ENCODE data around the gene LSM14A.
"Not testable (repeated sequence)": the region's sequence is repeated elsewhere in the genome, so short reads cannot be mapped to it uniquely, and the experiment has no call there.

LSM14A gene

DNA sequence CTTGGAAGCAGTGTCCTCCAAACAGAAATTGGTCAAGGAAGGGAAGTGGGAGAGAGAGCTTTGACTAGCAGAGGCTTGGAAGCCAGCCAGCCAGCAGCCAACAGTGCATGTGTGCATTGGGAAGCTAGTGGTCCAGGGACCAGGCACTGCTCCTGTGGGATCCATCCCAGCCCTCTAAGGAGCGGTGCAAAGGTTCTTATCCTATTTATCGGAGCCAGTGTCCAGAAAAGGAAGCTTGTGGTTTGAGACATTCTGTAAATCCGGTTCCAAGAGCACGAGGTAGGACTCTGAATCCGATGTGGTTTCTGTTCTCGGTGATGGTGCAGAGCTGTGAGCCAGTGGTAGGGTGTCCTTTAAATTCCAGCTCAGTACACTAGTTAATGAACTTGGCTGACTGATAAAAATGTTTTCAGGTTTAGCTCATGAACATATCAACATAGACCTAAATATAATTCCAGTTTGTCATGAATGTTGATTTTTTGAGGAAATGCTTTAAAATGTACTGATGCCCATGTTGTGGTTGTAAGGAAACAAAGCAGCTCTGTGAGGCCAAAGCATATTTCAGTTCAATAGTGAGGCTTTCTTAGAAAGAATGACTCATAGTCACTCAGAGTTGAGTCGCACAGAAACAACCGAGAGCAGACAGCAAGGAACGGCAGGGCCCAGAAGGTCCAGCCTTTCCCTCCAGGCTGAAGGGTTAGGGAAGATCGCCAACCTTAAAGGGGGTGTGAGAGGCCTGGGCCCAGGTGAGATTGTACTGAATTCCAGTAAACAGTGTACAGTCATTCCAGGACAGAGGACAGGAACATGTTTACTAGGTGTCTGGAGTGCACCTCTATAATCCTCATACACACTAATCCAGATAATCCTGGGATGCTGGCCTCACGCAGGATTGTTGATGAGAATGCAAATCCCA is 60.5 kb downstream of the LSM14A start:
- DNase-seq = no peak

DNA sequence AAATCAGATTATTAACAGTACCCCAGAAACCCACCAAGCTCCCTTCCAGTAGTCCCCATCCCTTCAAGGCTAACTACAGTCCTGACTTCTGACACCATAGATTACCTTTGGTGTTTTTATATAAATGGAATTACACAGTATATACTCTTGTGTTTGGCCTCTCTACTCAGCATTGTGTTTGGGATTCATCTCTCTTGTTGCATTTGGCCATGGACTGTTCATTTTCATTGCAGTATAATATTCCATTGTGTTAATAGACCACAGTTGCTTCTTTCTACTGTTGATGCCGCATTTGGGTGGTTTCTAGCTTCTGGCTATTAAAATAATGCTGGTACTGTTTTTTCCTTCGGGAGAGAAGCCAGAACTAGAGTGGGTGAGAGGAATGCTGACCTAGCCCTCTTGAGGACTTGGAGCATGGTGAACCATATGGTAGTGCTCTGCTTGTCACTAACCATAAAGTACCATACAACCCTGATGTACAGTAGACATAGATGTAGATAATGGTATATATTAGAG is 63.2 kb downstream of the LSM14A start:
- no peak for DNase-seq

DNA sequence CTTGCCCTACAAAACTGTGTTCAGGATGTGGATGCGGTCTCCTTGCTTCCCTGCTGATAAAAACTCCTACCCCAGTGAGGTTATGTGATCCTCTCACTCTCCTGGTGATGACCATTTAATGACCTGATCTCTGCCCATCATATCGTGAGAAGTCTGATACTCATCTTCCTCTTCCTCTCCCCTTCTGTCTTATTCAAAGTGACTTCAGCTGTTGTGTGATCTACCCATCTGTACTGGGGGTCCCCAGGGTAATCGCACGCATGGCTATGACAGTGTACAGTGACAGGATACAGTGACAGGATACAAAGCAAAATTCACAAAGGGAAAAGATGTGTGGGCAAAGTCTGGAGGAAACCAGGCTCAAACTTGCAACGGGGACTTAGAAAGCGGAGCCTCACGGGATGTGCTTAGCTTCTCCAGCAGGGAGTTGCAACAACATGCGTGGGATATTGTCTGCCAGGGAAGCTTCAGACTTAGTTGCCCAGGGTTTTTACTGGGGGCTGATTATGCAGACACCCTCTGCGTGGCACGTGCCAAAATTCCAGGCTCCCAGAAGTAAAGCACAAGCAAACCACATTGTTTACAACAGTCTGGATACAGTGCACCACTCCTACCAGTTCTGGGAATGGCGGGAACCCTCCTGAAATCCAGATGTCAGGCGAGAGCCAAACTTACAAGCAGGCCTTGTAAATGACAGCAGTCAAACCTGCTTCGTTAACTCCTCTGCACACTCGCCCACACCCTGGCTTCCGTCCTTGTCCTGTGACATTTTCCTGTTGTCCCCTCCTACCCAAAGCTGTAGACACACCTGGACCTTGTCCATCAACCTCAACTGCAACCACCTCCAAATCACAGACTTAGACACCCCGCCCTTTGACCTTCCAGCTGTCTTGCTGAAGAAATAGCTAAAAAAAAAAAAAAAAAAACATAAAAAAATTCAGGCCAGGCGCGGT is 64.0 kb downstream of the LSM14A start:
- no peak for DNase-seq

DNA sequence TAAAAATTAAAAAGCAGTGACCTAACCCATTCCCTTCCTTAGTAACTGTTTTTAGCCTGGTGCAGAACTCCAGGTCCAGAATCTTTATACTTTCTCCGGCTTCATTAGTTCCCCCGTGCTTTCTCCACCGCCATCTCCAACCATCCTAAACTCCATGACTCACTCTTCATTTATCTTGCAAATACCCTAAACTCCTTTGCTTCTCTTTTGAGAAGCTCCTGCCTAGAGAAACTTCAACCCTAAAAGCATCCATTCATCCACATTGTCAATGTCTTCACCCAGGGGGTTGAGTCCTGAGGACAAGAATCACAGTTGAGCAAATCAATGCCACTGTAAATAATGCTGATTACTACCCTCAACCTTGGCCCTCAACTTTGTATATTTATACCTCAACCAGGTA is 65.0 kb downstream of the LSM14A start:
- no peak for DNase-seq

DNA sequence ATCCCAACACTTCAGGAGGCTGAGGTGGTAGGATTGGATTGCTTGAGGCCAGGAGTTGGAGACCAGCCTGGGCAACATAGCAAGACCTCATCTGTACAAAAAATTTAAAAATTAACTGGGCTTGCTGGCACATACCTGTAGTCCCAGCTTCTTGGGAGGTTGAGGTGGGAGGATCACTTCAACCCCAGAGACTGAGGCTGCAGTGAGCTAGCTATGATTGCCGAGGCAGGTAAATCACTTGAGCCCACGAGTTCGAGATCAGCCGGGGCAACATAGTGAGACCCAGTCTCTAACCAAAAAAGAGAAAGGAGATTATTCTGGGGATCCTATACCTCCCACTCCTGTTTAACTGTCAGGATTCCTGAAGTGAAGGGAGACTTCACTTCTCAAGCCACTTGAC is 65.6 kb downstream of the LSM14A start:
- DNase-seq = no peak

DNA sequence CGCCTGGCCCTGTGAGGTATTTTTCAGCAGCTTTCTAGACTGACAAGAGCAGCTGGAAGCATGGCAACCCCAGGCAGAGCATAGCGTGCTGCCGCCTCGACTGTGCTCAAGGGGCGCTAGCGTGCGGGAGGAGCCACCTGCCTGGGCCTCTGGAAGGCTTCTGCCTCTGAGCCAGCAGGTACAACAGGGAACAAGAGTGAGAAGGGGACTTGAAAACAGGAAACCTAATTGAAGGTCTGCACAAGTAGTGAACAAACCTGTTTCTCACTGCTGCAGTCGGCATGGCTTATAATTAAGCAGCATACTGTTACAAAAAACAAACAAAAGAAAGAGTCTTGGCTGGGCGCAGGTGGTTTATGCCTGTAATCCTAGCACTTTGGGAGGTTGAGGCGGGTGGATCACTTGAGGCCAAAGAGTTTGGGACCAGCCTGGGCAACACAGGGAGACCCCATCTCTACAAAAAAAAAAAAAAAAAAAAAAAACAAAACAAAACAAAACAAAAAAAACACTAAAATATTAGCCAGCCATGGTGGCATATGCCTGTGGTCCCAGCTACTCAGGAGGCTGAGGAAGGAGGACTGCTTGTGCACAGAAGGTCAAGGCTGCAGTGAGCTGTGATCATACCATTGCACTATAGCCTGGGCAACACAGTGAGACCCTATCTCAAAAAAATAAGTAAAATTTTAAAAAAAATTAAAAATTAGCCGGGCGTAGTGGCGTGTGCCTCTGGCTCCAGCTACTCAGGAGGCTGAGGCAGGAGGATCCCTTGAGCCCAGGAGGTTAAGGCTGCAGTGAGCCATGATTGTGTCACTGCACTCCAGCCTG is 69.4 kb downstream of the LSM14A start:
- no peak for DNase-seq

DNA sequence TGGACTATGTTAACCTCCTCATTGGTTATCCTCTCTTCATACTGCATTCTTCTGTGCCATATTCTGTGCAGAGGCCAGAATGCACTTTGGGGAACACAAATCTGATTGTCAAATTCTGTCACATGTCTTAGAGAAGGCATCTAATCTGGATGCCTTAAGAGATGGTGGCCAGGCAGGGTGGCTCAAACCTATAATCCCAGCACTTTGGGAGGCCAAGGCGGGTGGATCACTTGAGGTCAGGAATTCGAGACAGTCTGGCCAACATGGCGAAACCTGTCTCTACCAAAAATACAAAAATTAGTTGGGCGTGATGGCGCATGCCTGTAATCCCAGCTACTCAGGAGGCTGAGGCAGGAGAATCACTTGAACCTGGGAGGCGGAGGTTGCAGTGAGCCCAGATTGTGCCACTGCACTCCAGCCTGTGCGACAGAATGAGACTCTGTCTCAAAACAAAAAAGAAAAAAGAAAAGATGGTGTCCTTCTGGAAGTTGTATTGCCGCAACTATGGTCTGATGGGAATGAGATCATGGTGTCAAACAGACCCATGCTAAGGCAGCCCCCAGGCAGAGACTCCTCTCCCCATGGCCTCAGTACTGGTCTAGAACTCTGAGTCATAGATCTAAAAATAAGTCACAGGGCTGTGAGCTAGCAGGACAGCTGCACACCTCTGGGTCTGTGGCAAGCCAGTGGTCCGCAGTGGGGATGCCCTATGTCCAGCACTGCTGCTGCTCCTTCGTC is 71.0 kb downstream of the LSM14A start:
- DNase-seq = not testable (repeated sequence)

DNA sequence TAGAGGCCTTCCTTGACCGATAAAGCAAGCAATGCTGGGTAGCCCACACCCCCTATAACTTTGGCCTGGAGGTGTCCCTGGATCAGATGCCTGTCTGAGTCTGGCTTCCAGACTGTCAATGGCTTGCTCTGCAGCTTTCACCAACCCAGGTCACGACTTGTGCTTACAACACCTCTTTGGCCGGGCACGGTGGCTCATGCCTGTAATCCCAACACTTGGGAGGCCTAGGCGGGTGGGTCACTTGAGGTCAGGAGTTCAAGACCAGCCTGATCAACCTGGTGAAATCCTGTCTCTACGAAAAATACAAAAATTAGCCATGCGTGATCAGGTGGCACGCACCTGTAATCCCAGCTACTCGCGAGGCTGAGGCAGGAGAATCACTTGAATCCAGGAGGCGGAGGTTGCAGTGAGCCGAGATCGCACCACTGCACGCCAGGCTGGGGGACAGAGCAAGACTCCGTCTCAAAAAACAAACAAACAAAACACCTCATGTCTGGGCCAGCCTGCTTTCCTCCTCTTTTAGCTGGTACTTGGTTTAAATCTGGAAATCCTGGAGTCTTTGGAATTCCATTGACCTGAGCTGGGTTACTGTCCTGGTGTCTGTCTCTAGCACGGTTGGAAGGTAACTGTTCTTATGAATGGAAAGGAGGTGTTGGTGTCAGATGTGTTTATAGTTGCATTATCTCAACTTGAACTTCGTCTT is 71.7 kb downstream of the LSM14A start:
- DNase-seq = no peak

DNA sequence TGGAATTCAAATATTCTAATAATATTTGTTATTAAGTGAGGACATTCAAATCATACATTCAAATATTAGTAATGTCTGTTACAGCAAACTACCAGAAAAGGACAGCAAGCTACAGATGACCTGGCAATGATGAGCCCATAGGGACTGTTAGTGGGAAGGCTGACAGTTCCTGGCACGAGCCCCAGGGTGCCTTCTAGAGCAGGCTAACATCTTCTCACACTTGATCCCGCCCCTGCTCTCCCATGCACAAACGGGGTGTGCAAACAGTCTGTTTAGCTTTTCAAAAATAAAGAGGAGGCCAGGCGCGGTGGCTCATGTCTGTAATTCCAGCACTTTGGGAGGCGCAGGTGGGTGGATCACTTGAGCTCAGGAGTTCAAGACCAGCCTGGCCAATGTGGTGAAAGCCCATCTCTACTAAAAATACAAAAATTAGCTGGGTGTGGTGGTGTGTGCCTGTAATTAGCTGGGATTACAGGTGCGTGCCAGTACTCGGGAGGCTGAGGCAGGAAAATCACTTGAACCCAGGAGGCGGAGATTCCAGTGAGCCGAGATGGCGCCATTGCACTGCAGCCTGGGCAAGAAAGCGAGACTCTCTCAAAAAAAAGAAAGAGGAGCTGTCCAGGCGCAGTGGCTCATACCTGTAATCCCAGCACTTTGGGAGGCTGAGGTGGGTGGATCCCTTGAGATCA is 72.5 kb downstream of the LSM14A start:
- no peak for DNase-seq

DNA sequence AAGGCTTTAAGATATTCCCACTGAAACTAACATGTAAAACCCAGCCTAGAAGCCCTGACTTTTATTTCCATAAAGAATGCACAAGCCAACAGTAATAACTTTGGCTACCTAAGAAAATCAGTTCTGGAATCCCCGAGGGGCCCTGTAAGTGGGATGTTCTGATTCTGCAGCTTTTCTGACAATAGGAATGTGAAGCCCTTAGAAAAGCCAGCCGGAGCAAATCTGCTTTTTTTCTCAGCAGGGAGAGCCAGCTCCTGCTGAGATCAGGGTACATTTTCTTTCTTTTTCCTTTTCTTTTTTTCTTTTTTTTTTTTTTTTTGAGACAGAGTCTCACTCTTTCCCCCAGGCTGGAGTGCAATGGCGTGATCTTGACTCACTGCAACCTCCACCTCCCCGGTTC is 74.0 kb downstream of the LSM14A start:
- DNase-seq = no peak

DNA sequence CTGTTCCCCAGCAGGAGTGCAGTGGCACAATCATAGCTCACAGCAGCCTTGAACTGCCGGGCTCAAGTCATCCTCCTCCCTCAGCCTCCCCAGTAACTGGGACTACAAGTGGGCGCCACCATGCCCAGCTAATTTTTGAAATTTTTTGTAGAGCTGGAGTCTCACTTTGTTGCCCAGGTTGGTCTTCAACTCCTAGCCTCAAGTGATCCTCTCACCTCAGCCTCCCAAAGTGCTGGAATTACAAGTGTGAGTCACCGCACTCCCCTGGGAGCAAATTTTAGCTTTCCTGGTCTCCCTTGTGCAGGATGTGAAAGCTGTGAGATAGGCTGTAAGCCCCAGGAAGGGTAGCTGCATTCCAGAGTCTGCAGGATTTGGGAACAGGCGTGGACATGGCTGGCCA is 76.6 kb downstream of the LSM14A start:
- DNase-seq = no peak

DNA sequence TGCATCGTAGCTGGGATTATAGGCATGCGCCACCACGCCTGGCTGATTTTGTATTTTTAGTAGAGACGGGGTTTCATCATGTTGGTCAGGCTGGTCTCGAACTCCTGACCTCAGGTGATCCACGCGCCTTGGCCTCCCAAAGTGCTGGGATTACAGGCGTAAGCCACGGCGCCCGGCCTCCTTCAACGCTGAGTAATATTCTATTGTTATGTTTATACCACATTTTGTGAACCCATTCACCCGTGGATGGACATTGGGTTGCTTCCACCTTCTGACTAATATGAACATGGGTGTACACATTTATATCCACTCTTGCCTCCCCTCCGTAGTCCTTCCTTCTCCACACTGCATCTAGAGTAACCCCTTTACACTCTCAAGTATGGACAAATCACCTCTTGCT is 80.9 kb downstream of the LSM14A start:
- not testable (repeated sequence) for DNase-seq

DNA sequence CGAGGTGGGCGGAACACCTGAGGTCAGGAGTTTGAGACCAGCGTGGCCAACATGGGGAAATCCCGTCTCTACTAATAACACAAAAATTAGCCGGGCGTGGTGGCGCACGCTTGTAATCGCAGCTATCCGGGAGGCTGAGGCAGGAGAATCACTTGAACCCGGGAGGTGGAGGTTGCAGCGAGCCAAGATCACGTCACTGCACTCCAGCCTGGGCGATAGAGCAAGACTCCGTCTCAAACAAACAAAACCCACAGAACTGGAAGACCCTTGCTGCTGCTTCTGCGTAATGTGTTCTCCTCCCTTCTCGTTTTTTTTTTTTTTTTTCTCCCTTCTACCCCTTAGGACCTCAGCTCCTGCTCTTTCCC is 81.4 kb downstream of the LSM14A start:
- DNase-seq = not testable (repeated sequence)

DNA sequence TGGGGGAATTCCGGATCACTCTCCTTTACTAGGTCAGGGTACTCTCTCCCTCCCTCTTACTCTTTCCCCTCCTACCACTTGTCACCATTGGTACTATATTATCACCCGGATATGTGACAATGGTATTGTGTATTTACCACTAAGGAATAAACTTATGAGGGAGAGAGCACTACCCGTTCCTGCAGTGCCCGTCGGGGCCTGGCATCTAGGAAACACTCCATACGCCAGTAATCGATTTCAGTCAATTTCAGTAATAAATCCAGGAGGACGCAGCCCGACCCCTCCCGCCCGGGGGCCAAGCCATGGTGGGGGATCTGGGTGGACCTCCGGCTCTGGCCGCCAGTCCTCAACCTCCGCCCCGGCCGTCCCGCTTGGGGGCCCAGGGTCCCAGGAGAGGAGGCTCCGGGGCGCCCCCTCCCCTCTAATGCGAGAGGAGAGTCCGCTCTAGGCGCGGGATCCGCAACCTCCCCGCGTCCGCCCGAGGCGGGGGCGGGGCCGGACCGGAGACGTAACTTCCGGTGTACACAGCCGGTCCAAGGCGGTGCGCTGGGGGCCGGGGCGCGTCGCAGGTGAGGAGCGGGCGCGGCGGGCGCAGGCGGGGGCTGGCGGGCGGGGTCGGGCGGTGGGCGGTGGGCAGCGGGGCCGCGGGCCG is 81.9 kb downstream of the LSM14A start, which contains the start of gene GARRE1:
Gene GARRE1, plus strand, starts transcription at position 509 of the 652 bp plus-strand sequence. CDS start 45,920 bp downstream, outside the sequence.
- peak; percentile 87 for DNase-seq

DNA sequence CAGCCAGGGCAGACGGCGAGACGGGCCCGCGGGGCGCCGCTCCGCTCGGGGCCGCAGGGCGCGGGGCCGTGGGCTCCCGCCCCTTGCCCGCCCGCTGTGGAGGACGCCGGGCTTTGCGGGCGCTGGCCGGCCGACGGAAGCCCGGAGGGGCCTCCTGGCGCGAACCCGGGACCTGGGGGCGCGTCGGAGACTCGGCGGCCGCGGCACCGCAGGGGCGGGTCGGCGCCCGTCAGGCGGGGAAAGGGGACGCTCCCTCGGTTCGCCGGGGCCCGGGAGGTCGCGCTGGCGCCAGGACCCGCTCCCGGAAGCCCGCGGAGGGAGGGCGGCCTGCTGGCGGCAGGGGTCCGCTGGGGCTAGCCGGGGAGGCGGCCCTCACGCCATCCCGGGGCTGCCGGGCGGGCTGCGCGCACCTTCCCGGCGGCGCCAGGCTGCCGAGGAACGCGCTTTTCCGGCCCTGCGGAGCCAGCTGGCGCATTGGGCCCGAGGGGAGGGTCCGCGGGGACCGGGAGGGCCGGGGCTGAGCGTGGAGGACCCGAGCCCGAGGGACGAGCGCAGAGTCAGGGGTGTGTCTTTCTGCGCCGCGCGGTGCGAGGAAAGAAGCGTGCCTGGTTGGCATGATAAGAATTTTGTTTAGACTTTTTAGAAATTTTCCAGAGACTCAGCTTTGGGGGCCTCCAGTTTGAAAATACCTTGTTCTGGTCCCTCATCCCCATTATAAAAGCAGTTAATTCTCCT is 82.6 kb downstream of the LSM14A start:
- DNase-seq = peak; percentile 42

DNA sequence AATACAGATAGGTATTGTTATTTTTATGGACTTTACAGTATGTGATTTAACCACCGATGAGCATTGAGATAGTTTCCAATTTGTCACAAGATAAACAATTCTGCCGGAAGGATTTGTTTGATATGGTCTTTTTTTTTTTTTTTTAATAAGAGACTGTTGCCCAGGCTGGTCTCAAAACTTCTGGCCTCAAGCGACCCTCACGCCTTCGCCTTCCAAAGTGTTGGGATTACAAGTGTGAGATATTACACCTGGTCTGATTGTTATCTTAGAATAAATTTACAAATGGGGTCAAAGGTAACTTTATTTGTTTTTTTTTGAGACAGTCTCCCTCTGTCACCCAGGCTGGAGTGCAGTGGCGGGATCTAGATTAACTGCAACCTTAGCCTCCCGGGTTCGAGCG is 83.2 kb downstream of the LSM14A start:
- no peak for DNase-seq

DNA sequence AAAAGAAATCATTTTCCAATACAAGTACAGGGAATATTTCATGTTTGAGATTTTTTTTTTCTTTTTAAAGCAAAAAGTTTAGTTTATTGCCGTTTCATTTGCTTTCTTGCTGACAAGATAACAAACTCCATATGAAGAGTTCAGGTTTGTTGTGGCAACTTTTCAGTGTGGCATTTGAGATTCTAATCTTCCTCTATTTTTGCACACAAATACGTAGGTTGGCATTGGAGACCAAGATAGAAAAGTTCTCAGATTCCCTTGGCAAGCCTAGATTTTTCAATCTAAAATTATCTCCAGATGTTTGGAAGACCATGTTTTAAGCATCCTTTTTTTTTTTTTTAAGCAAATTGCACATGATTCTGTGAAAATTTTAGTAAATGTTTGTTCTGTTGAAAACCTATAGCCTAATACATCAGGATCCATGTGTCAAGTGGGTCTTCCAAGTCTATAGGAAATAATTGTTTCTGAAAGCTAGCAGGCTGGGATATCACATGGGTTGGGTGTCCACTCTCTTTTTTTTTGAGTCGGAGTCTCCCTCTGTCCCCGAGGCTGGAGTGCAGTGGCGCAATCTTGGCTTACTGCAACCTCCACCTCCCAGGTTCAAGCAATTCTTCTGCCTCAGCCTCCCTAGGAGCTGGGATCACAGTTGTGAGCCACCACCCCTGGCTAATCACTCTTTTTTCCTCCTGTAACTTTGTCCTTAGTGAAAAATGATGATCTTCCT is 84.7 kb downstream of the LSM14A start:
- DNase-seq = no peak

DNA sequence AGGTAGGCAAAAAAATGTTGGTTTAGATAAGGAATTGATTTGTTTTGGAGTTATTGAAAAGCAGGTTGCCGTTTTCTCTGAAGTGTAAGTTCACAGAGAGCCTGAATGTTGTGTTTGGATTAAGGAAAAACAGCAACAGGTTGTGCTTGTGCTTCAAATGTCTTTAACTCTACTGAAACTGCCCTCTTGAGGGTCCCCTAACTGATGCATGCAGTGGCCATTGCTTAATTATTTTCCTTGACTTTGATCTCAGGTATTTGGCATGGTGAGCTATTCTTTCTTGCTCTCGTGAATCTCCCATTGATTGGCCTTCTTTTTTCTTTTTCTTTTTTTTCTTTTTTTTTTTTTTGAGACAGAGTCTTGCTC is 85.2 kb downstream of the LSM14A start:
- DNase-seq = no peak

Data from CD4-positive, alpha-beta T cell treated with Interleukin-12 subunit alpha and Interleukin-12 subunit beta, for 1 hour (primary cell).